Uterus (tissue), 2 donors: ENCODE data around the gene CHD5.

Experiments
- CTCF ChIP-seq, 4 experiments: fragments of 200-600 bp in 2 of 4; fragments of 450-650 bp in 2 of 4; sonication (generic) in 2 of 4; IDR thresholded peaks; one replicate each; pipeline ENCODE4 v1.5.1; 2016 to 2019; ENCODE audit warnings: antibody characterized with exemption in 4 of 4, mild to moderate bottlenecking in 2 of 4, moderate library complexity in 1 of 4
- POLR2A ChIP-seq, 2 donors: fragments of 450-650 bp; IDR thresholded peaks; one replicate each; pipeline ENCODE4 v1.6.1; 2016; ENCODE audit warnings: antibody characterized with exemption in 2 of 2, mild to moderate bottlenecking in 1 of 2, moderate library complexity in 1 of 2

GRCh38 chr1:6091823-6092109 is 88.4 kb downstream of the CHD5 start:
- TF ChIP-seq CTCF (IDR thresholded peaks at IDR 0.05): no peak
- no peak for TF ChIP-seq POLR2A (IDR thresholded peaks at IDR 0.05)
